H9 (cell line): ENCODE data around the gene SRBD1. TPM values are rescaled to one million over a fixed set of nuclear protein-coding genes. Genes with fewer than 3 reads are reported as not detected.

ENCODE experiments used
- DNase-seq: peaks from one replicate; pipeline ENCODE4 v3.0.0-alpha.2; 2017
- H2AFZ ChIP-seq: one replicate; pipeline ENCODE4 v1.6.1; 2013; ENCODE audit warnings: mild to moderate bottlenecking, low read length, control low read depth, moderate library complexity
- H2AK5ac ChIP-seq: 2 replicates; pipeline ENCODE4 v1.6.1; 2013; ENCODE audit warnings: low read length, control low read depth, mixed read lengths; ENCODE audit not compliant: insufficient read length
- H2BK120ac ChIP-seq: one replicate; pipeline ENCODE4 v1.6.1; 2013; ENCODE audit warnings: low read depth, mild to moderate bottlenecking, low read length, control low read depth, inconsistent platforms; ENCODE audit not compliant: poor library complexity, severe bottlenecking
- H2BK12ac ChIP-seq: 2 replicates; pipeline ENCODE4 v1.6.1; 2013; ENCODE audit warnings: low read length, control low read depth, mixed read lengths, low read depth; ENCODE audit not compliant: insufficient read length
- H2BK15ac ChIP-seq: 2 replicates; pipeline ENCODE4 v1.6.1; 2013; ENCODE audit warnings: low read depth, low read length, control low read depth
- H2BK20ac ChIP-seq: one replicate; pipeline ENCODE4 v1.6.1; 2013; ENCODE audit warnings: low read depth, mild to moderate bottlenecking, low read length, control low read depth, inconsistent platforms; ENCODE audit not compliant: poor library complexity, severe bottlenecking
- H2BK5ac ChIP-seq: 2 replicates; pipeline ENCODE4 v1.6.1; 2013; ENCODE audit warnings: low read length, control low read depth, mixed read lengths; ENCODE audit not compliant: insufficient read length
- H3K14ac ChIP-seq: 2 replicates; pipeline ENCODE4 v1.6.1; 2013; ENCODE audit warnings: low read length, control low read depth; ENCODE audit not compliant: insufficient read depth
- H3K18ac ChIP-seq: 2 replicates; pipeline ENCODE4 v1.6.1; 2013; ENCODE audit warnings: low read depth, mild to moderate bottlenecking, mixed read lengths, low read length, control low read depth; ENCODE audit not compliant: insufficient read length
- H3K23ac ChIP-seq: 2 replicates; pipeline ENCODE4 v1.6.1; 2013; ENCODE audit warnings: low read length, control low read depth, mixed read lengths, low read depth; ENCODE audit not compliant: insufficient read length
- H3K23me2 ChIP-seq: 2 replicates; pipeline ENCODE4 v1.6.1; 2013; ENCODE audit warnings: low read depth, mild to moderate bottlenecking, mixed read lengths, low read length, control low read depth; ENCODE audit not compliant: insufficient read length, poor library complexity, severe bottlenecking
- H3K27ac ChIP-seq: 2 replicates; pipeline ENCODE4 v1.5.1; 2013; ENCODE audit warnings: low read length, control low read depth, mixed read lengths, low read depth; ENCODE audit not compliant: insufficient read length
- H3K27me3 ChIP-seq: 2 replicates; pipeline ENCODE4 v1.6.1; 2013; ENCODE audit warnings: low read length, control low read depth, inconsistent platforms; ENCODE audit not compliant: insufficient read depth
- H3K4ac ChIP-seq: 2 replicates; pipeline ENCODE4 v1.6.1; 2013; ENCODE audit warnings: low read depth, mild to moderate bottlenecking, control low read depth, inconsistent platforms, low read length, moderate library complexity
- H3K4me1 ChIP-seq: 2 replicates; pipeline ENCODE4 v1.6.1; 2013; ENCODE audit warnings: low read length, control low read depth, inconsistent platforms; ENCODE audit not compliant: insufficient read depth
- H3K4me2 ChIP-seq: 2 replicates; pipeline ENCODE4 v1.6.1; 2013; ENCODE audit warnings: low read length, control low read depth, mixed read lengths; ENCODE audit not compliant: insufficient read length, insufficient read depth
- H3K56ac ChIP-seq: 2 replicates; pipeline ENCODE4 v1.6.1; 2013; ENCODE audit warnings: low read depth, mild to moderate bottlenecking, mixed read lengths, low read length, control low read depth; ENCODE audit not compliant: insufficient read length
- H3K79me1 ChIP-seq: 2 replicates; pipeline ENCODE4 v1.6.1; 2013; ENCODE audit warnings: low read depth, mild to moderate bottlenecking, moderate library complexity, low read length, control low read depth, inconsistent platforms; ENCODE audit not compliant: insufficient read depth, poor library complexity, severe bottlenecking
- H3K79me2 ChIP-seq: 2 replicates; pipeline ENCODE4 v1.6.1; 2013; ENCODE audit warnings: low read length, control low read depth, inconsistent platforms; ENCODE audit not compliant: insufficient read depth
- H3K9ac ChIP-seq: 2 replicates; pipeline ENCODE4 v1.6.1; 2013; ENCODE audit warnings: low read length, control low read depth, mixed read lengths; ENCODE audit not compliant: insufficient read length; ENCODE audit errors: extremely low read depth
- H3K9me3 ChIP-seq: one replicate; pipeline ENCODE4 v1.6.1; 2013; ENCODE audit warnings: low read depth, low read length, inconsistent platforms; ENCODE audit not compliant: control insufficient read depth
- H3T11ph ChIP-seq: one replicate; pipeline ENCODE4 v1.6.1; 2013; ENCODE audit warnings: mild to moderate bottlenecking, low read length, control low read depth, inconsistent platforms
- H4K20me1 ChIP-seq: one replicate; pipeline ENCODE4 v1.6.1; 2013; ENCODE audit not compliant: control insufficient read depth, insufficient read length, insufficient read depth
- H4K5ac ChIP-seq: 2 replicates; pipeline ENCODE4 v1.6.1; 2013; ENCODE audit warnings: low read depth, mild to moderate bottlenecking, mixed read lengths, low read length, control low read depth; ENCODE audit not compliant: insufficient read length
- H4K8ac ChIP-seq: replicated peaks from 2 replicates; pipeline ENCODE4 v1.6.1; 2013; ENCODE audit warnings: low read length, control low read depth, mixed read lengths, low read depth; ENCODE audit not compliant: insufficient read length
- H4K91ac ChIP-seq: 2 replicates; pipeline ENCODE4 v1.6.1; 2013; ENCODE audit warnings: low read depth, mild to moderate bottlenecking, moderate library complexity, mixed read lengths, low read length, control low read depth; ENCODE audit not compliant: insufficient read length
- H3K27ac Mint-ChIP-seq, 3 experiments: 2 replicates in 2 of 3; 3 replicates in 1 of 3; pipeline ENCODE4 v1.8.0; 2020 to 2021; ENCODE audit warnings: mixed read lengths in 3 of 3, mild to moderate bottlenecking in 1 of 3, moderate library complexity in 1 of 3
- H3K27me3 Mint-ChIP-seq: 2 replicates; pipeline ENCODE4 v1.8.0; 2021; ENCODE audit warnings: low read depth, mild to moderate bottlenecking, moderate library complexity, mixed read lengths
- H3K36me3 Mint-ChIP-seq, 3 experiments: 2 replicates in 2 of 3; 3 replicates in 1 of 3; pipeline ENCODE4 v1.8.0; 2020 to 2021; ENCODE audit warnings: low read depth in 3 of 3, mixed read lengths in 3 of 3; ENCODE audit not compliant: insufficient read depth in 1 of 3
- H3K4me1 Mint-ChIP-seq, 2 experiments: 2 replicates each; pipeline ENCODE4 v1.8.0; 2020; ENCODE audit warnings: mixed read lengths in 2 of 2
- H3K4me3 Mint-ChIP-seq, 2 experiments: 2 replicates in 1 of 2; 3 replicates in 1 of 2; pipeline ENCODE4 v1.8.0; 2020 to 2021; ENCODE audit warnings: mild to moderate bottlenecking in 2 of 2, mixed read lengths in 2 of 2, moderate library complexity in 1 of 2
- H3K9me3 Mint-ChIP-seq, 2 experiments: 2 replicates in 1 of 2; 3 replicates in 1 of 2; pipeline ENCODE4 v1.8.0; 2020; ENCODE audit warnings: mild to moderate bottlenecking in 2 of 2, mixed read lengths in 2 of 2, moderate library complexity in 1 of 2
- CTCF ChIP-seq: fragments of 200-600 bp; sonication (generic); conservative IDR thresholded peaks from 3 replicates; pipeline ENCODE4 v1.8.0; 2021; ENCODE audit warnings: antibody characterized with exemption, mild to moderate bottlenecking
- WGBS: extraction: QIAGEN DNeasy Blood & Tissue Kit; methylation state at CpG from one replicate; pipeline ENCODE4 v1.1.7; 2013; ENCODE audit warnings: missing lambda C conversion rate, low lambda C conversion rate, mixed read lengths; ENCODE audit not compliant: insufficient read length; ENCODE audit errors: extremely low coverage; 5-methylcytosine and 5-hydroxymethylcytosine counted together
- total RNA-seq: library from RNA; stranded (reverse); gene quantifications from 2 replicates; pipeline ENCODE4 v1.2.1, GENCODE V29; 2021

The SRBD1 gene
- total RNA-seq, 1 experiment from 2014 or later: 18.3 TPM

GRCh38 chr2:45640576-45640975 lies 29.5 kb upstream of the SRBD1 start:
- peaks cover 19 to 23% of the 10 kb centered on the region in 2 experiments for H3K4me1 Mint-ChIP-seq
- Histone ChIP-seq H4K20me1 (no peaks in the 10 kb centered on the region), H2AFZ (no peak overlapping the region), H3K23me2 (no peaks in the 10 kb centered on the region), H3K27me3 (peaks cover 2% of the 10 kb centered on the region; the same call in 1 of the 2 replicates), H3K14ac (no peak overlapping the region), H3K79me2 (no peaks in the 10 kb centered on the region), H2AK5ac (no peak overlapping the region), H3K23ac (no peak overlapping the region), H3K4ac (no peak overlapping the region), H3K18ac (no peak overlapping the region), H3K9me3 (no peaks in the 10 kb centered on the region), H3K9ac (no peak overlapping the region), H3K56ac (no peak overlapping the region), H4K5ac (no peak overlapping the region), H4K91ac (no peak overlapping the region), H3T11ph (no peak overlapping the region), H3K79me1 (no peaks in the 10 kb centered on the region), H3K4me1 (peaks cover 6% of the 10 kb centered on the region), H2BK5ac (no peak overlapping the region), H2BK12ac (no peak overlapping the region), H2BK120ac (no peak overlapping the region), H2BK20ac (no peak overlapping the region), H3K27ac (no peak overlapping the region), H3K4me2 (no peak overlapping the region), H4K8ac (no peak overlapping the region), H2BK15ac (no peak overlapping the region)
- H3K36me3 Mint-ChIP-seq: no peaks in the 10 kb centered on the region
- H3K9me3 Mint-ChIP-seq: no peaks in the 10 kb centered on the region
- DNase-seq: no peak
- no CpG with 5 or more reads among the region's 2 CpGs for WGBS
- peaks cover 71% of the 10 kb centered on the region for H3K27me3 Mint-ChIP-seq
- H3K27ac Mint-ChIP-seq: no peak overlapping the region
- no peak for TF ChIP-seq CTCF
- no peak overlapping the region for H3K4me3 Mint-ChIP-seq
